CD4-positive, alpha-beta T cell treated with Interferon alpha-2 for 1 hour (primary cell): ENCODE results near the gene ELMO1.
A peak's percentile ranks its signal among the peaks of the same experiment; 100 is the strongest.

Experiments
- DNase-seq, 2 donors: peaks; one replicate each; pipeline ENCODE4 v3.0.0-alpha.2; 2020 to 2022

Gene ELMO1

GRCh38 chr7:37448636-37449361 is at the start of gene ELMO1:
TSS of gene ELMO1 (minus strand) at chr7:37448864. CDS start at chr7:37342690, 106,174 bp downstream.
- peak; percentile 84 to 85 for DNase-seq

- DNase-seq: no peak
Observed at GRCh38 chr7:37497576-37497975, 48.9 kb upstream of the ELMO1 start.

GRCh38 chr7:37495574-37496184 is 47.0 kb upstream of the ELMO1 start:
- peak in 1 of 2 donors; percentile 54 for DNase-seq

GRCh38 chr7:37494926-37495325 is 46.3 kb upstream of the ELMO1 start:
- DNase-seq: no peak

GRCh38 chr7:37493810-37494209 is 45.1 kb upstream of the ELMO1 start:
- no peak for DNase-seq

- DNase-seq: no peak
Observed at GRCh38 chr7:37493123-37493522, 44.5 kb upstream of the ELMO1 start.

GRCh38 chr7:37491919-37492694 is 43.4 kb upstream of the ELMO1 start:
- DNase-seq: no peak

- no peak for DNase-seq
Observed at GRCh38 chr7:37489703-37490102, 41.0 kb upstream of the ELMO1 start.

- DNase-seq: no peak
Observed at GRCh38 chr7:37488163-37488764, 39.6 kb upstream of the ELMO1 start.

GRCh38 chr7:37484426-37485073 is 35.9 kb upstream of the ELMO1 start:
- DNase-seq: no peak

- DNase-seq: no peak
Observed at GRCh38 chr7:37483627-37484026, 35.0 kb upstream of the ELMO1 start.

GRCh38 chr7:37482953-37483352 is 34.3 kb upstream of the ELMO1 start:
- DNase-seq: no peak

GRCh38 chr7:37482505-37482904 is 33.8 kb upstream of the ELMO1 start:
- no peak for DNase-seq

- DNase-seq: no peak
Observed at GRCh38 chr7:37481722-37482288, 33.1 kb upstream of the ELMO1 start.

- DNase-seq: no peak
Observed at GRCh38 chr7:37481154-37481553, 32.5 kb upstream of the ELMO1 start.

GRCh38 chr7:37480041-37481031 is 31.7 kb upstream of the ELMO1 start:
- DNase-seq: no peak

GRCh38 chr7:37476881-37477450 is 28.3 kb upstream of the ELMO1 start:
- DNase-seq: no peak

GRCh38 chr7:37476428-37476827 is 27.8 kb upstream of the ELMO1 start:
- DNase-seq: no peak

- no peak for DNase-seq
Observed at GRCh38 chr7:37475646-37476045, 27.0 kb upstream of the ELMO1 start.

- no peak for DNase-seq
Observed at GRCh38 chr7:37471619-37472018, 23.0 kb upstream of the ELMO1 start.

- DNase-seq: no peak
Observed at GRCh38 chr7:37467002-37467401, 18.3 kb upstream of the ELMO1 start.
